HCT116 (cell line): ENCODE measurements around the gene SORCS2. TPM values are rescaled to one million over a fixed set of nuclear protein-coding genes. Genes with fewer than 3 reads are reported as not detected.

ENCODE experiments used
- ATAC-seq: fragments of 200-7000 bp; cut with Tn5 transposase; 2 replicates; pipeline ENCODE4 v1.9.1; 2020; ENCODE audit warnings: mild to moderate bottlenecking, moderate library complexity
- BruUV-seq: library from RNA; stranded (reverse); fragments of 400-500 nt; replicated peaks from 2 replicates; lab custom pipeline; 2021; lab: Mats Ljungman, UMichigan
- CTCF ChIA-PET: fragments of 300-600 bp; sonication (Branson Sonifier 250); formaldehyde crosslinking; loops from one replicate; lab custom pipeline; 2021; ENCODE audit warnings: antibody characterized with exemption; lab: Charles Lee
- POLR2A ChIA-PET: fragments of 300-600, 350-600 bp; sonication (Branson Sonifier 250); formaldehyde crosslinking; loops from one replicate; lab custom pipeline; 2021; ENCODE audit warnings: antibody characterized with exemption; lab: Charles Lee
- RAD21 ChIA-PET, 2 experiments: fragments of 300-600 bp; sonication (Branson Sonifier 250); formaldehyde crosslinking; loops; one replicate each; lab custom pipeline; 2023; ENCODE audit warnings: low total read pairs in 2 of 2; ENCODE audit not compliant: uncharacterized antibody in 2 of 2, unreplicated experiment in 2 of 2, low non-redundant PET in 1 of 2; lab: Charles Lee
- DNase-seq: peaks from one replicate; pipeline ENCODE4 v3.0.0-alpha.2; 2010; ENCODE audit warnings: low read depth, low spot score
- H2AFZ ChIP-seq: fragments of 200-600 bp; shearing (Covaris generic), sonication (generic); 2 replicates; pipeline ENCODE4 v1.6.1; 2017; ENCODE audit warnings: low read depth, mixed run types, mixed read lengths, antibody characterized with exemption, low read length; ENCODE audit not compliant: poor library complexity, severe bottlenecking
- H3K27ac ChIP-seq: 2 replicates; pipeline ENCODE4 v1.5.1; 2012; ENCODE audit warnings: low read depth, low read length
- H3K27me3 ChIP-seq: fragments of 200-600 bp; sonication (generic); 2 replicates; pipeline ENCODE4 v1.6.1; 2016; ENCODE audit warnings: mixed run types, low read length, mixed read lengths; ENCODE audit not compliant: insufficient read depth
- H3K36me3 ChIP-seq, 2 experiments: fragments of 200-500 bp in 1 of 2; fragments of 200-600 bp in 1 of 2; sonication (Bioruptor generic) in 1 of 2; sonication (generic) in 1 of 2; 2 replicates each; pipeline versions ENCODE4 v1.5.1 to v1.6.1; 2014 to 2016; ENCODE audit warnings: low read length in 2 of 2, inconsistent platforms in 1 of 2, mixed read lengths in 1 of 2, mixed run types in 1 of 2; ENCODE audit not compliant: insufficient read depth in 2 of 2, control insufficient read depth in 1 of 2
- H3K4me1 ChIP-seq, 2 experiments: fragments of 200-600 bp in 1 of 2; sonication (generic) in 1 of 2; 2 replicates each; pipeline versions ENCODE4 v1.5.1 to v1.6.1; 2012 to 2017; ENCODE audit warnings: low read length in 2 of 2, inconsistent platforms in 1 of 2, mild to moderate bottlenecking in 1 of 2, mixed read lengths in 1 of 2, mixed run types in 1 of 2, moderate library complexity in 1 of 2; ENCODE audit not compliant: insufficient read depth in 2 of 2, control insufficient read depth in 1 of 2
- H3K4me2 ChIP-seq: fragments of 200-600 bp; sonication (generic); 2 replicates; pipeline ENCODE4 v1.6.1; 2017; ENCODE audit warnings: mixed run types, low read length, mixed read lengths
- H3K4me3 ChIP-seq, 2 experiments: fragments of 200-600 bp in 1 of 2; sonication (generic) in 1 of 2; replicated peaks in 1 of 2; 2 replicates each; pipeline ENCODE4 v1.5.1; 2011 to 2016; ENCODE audit warnings: low read length in 2 of 2, control low read depth in 1 of 2, low read depth in 1 of 2, mild to moderate bottlenecking in 1 of 2, mixed read lengths in 1 of 2, mixed run types in 1 of 2
- H3K79me2 ChIP-seq: fragments of 200-600 bp; sonication (generic); 2 replicates; pipeline ENCODE4 v1.6.1; 2017; ENCODE audit warnings: mild to moderate bottlenecking, mixed run types, low read length, moderate library complexity, mixed read lengths; ENCODE audit not compliant: insufficient read depth
- H3K9ac ChIP-seq: fragments of 200-600 bp; sonication (generic); 2 replicates; pipeline ENCODE4 v1.6.1; 2016; ENCODE audit warnings: low read length, mixed read lengths
- H3K9me2 ChIP-seq: fragments of 200-600 bp; sonication (generic), shearing (Covaris generic); 2 replicates; pipeline ENCODE4 v1.6.1; 2017; ENCODE audit warnings: mixed run types, mild to moderate bottlenecking, moderate library complexity; ENCODE audit not compliant: insufficient read depth
- H3K9me3 ChIP-seq, 2 experiments: fragments of 200-500 bp in 1 of 2; fragments of 200-600 bp in 1 of 2; sonication (Bioruptor generic) in 1 of 2; sonication (generic) in 1 of 2; 2 replicates each; pipeline ENCODE4 v1.6.1; 2014 to 2017; ENCODE audit warnings: low read length in 2 of 2, mixed read lengths in 2 of 2, inconsistent platforms in 1 of 2, low read depth in 1 of 2, mild to moderate bottlenecking in 1 of 2, mixed run types in 1 of 2, moderate library complexity in 1 of 2; ENCODE audit not compliant: control insufficient read depth in 1 of 2, insufficient read depth in 1 of 2
- H4K20me1 ChIP-seq: fragments of 200-600 bp; sonication (generic), shearing (Covaris generic); 2 replicates; pipeline ENCODE4 v1.6.1; 2017; ENCODE audit warnings: mixed run types, mild to moderate bottlenecking, moderate library complexity; ENCODE audit not compliant: insufficient read depth
- ATF3 ChIP-seq: IDR thresholded peaks from 2 replicates; pipeline ENCODE4 v1.6.1; 2012
- CBX3 ChIP-seq: IDR thresholded peaks from 2 replicates; pipeline ENCODE4 v1.6.1; 2012; ENCODE audit warnings: low read depth
- CEBPB ChIP-seq: IDR thresholded peaks from 2 replicates; pipeline ENCODE4 v1.6.1; 2012; ENCODE audit warnings: low read depth
- FOSL1 ChIP-seq: IDR thresholded peaks from 2 replicates; pipeline ENCODE4 v1.6.1; 2012; ENCODE audit warnings: low read depth
- JUND ChIP-seq: IDR thresholded peaks from 2 replicates; pipeline ENCODE4 v1.6.1; 2012
- RAD21 ChIP-seq: IDR thresholded peaks from 2 replicates; pipeline ENCODE4 v1.6.1; 2012; ENCODE audit warnings: low read depth, mild to moderate bottlenecking
- TCF7L2 ChIP-seq: IDR thresholded peaks from 2 replicates; pipeline ENCODE4 v1.7.0; 2011; ENCODE audit warnings: borderline replicate concordance, inconsistent platforms; ENCODE audit not compliant: insufficient read depth, insufficient read length; ENCODE audit errors: extremely low read depth
- YY1 ChIP-seq: IDR thresholded peaks from 2 replicates; pipeline ENCODE4 v1.6.1; 2011; ENCODE audit warnings: low read length, low read depth, moderate library complexity, mild to moderate bottlenecking; ENCODE audit not compliant: insufficient replicate concordance; ENCODE audit errors: extremely low read depth
- intact Hi-C: fragments of 100-400 bp; cut with micrococcal nuclease; formaldehyde crosslinking; loops from 2 replicates; pipeline ENCODE4 v1.10.0; 2022
- total RNA-seq: library from RNA; stranded (reverse); gene quantifications from one replicate; pipeline ENCODE4 v1.2.1, GENCODE V29; 2021; ENCODE audit not compliant: unreplicated experiment
- TF ChIP-seq, protein P1 (sequence below): IDR thresholded peaks from 2 replicates; pipeline ENCODE4 v1.6.1; 2012
- TF ChIP-seq, protein P2 (sequence below): IDR thresholded peaks from 2 replicates; pipeline ENCODE4 v1.6.1; 2011; ENCODE audit warnings: mild to moderate bottlenecking, low read length, moderate library complexity; ENCODE audit not compliant: insufficient replicate concordance; ENCODE audit errors: extremely low read depth

Gene SORCS2
- total RNA-seq, 1 experiment from 2014 or later: 0.37 TPM

- CTCF ChIA-PET: interaction anchor here (1.2 kb wide), 1 partner anchor 25 kb away, joined by 3 read pairs; no protein-coding TSS in a partner anchor
- no peaks in the 10 kb centered on the region for H3K36me3 ChIP-seq
- peaks cover 8% of the 10 kb centered on the region; the same call in 1 of the 2 replicates for H3K27me3 ChIP-seq
- POLR2A ChIA-PET: no interaction called here
- no peak overlapping the region for H3K4me3 ChIP-seq
- BruUV-seq: no TSS peak
- TF ChIP-seq ATF3 (no peak), RAD21 (no peak), JUND (no peak), YY1 (no peak), FOSL1 (no peak), TCF7L2 (no peak), CBX3 (no peak), CEBPB (no peak)
- TF ChIP-seq, protein P1, sequence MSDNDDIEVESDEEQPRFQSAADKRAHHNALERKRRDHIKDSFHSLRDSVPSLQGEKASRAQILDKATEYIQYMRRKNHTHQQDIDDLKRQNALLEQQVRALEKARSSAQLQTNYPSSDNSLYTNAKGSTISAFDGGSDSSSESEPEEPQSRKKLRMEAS: no peak
- ATAC-seq (no peak), DNase-seq (no peak)
- no peaks in the 10 kb centered on the region for H3K9me2 ChIP-seq
- no peak overlapping the region for H2AFZ ChIP-seq
- no peak overlapping the region for H3K9ac ChIP-seq
- no peaks in the 10 kb centered on the region for H4K20me1 ChIP-seq
- RAD21 ChIA-PET: no interaction called here
- H3K9me3 ChIP-seq: no peaks in the 10 kb centered on the region
- no peak overlapping the region for H3K4me2 ChIP-seq
- H3K27ac ChIP-seq: no peak overlapping the region
- no peaks in the 10 kb centered on the region for H3K4me1 ChIP-seq
- intact Hi-C loops: no loop called here
- H3K79me2 ChIP-seq: no peaks in the 10 kb centered on the region
Observed at GRCh38 chr4:7310451-7310850, 118.1 kb downstream of the SORCS2 start.

- TF ChIP-seq TCF7L2 (no peak), JUND (no peak)
- TF ChIP-seq, protein P1: no peak
- TF ChIP-seq, protein P2, sequence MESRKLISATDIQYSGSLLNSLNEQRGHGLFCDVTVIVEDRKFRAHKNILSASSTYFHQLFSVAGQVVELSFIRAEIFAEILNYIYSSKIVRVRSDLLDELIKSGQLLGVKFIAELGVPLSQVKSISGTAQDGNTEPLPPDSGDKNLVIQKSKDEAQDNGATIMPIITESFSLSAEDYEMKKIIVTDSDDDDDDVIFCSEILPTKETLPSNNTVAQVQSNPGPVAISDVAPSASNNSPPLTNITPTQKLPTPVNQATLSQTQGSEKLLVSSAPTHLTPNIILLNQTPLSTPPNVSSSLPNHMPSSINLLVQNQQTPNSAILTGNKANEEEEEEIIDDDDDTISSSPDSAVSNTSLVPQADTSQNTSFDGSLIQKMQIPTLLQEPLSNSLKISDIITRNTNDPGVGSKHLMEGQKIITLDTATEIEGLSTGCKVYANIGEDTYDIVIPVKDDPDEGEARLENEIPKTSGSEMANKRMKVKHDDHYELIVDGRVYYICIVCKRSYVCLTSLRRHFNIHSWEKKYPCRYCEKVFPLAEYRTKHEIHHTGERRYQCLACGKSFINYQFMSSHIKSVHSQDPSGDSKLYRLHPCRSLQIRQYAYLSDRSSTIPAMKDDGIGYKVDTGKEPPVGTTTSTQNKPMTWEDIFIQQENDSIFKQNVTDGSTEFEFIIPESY: no peak
- POLR2A ChIA-PET: no interaction called here
- H4K20me1 ChIP-seq: no peaks in the 10 kb centered on the region
- no peaks in the 10 kb centered on the region for H3K4me1 ChIP-seq
- H3K27ac ChIP-seq: no peak overlapping the region
- DNase-seq (no peak), ATAC-seq (no peak)
- H3K4me2 ChIP-seq: no peak overlapping the region
- H3K9me2 ChIP-seq: no peaks in the 10 kb centered on the region
- no peaks in the 10 kb centered on the region for H3K36me3 ChIP-seq
- no peaks in the 10 kb centered on the region for H3K79me2 ChIP-seq
- RAD21 ChIA-PET: no interaction called here
- H3K4me3 ChIP-seq: no peak overlapping the region
- CTCF ChIA-PET: interaction anchor here (1.2 kb wide), 1 partner anchor 24 kb away, joined by 3 read pairs; no protein-coding TSS in a partner anchor
- H3K9ac ChIP-seq: no peak overlapping the region
- no peak overlapping the region for H2AFZ ChIP-seq
- H3K9me3 ChIP-seq: no peaks in the 10 kb centered on the region
- no TSS peak for BruUV-seq
- H3K27me3 ChIP-seq: 0 out of 2 replicates have a peak, but pooled peaks cover 4% of the 10 kb centered on the region
- intact Hi-C loops: no loop called here
Observed at GRCh38 chr4:7311205-7311604, 118.9 kb downstream of the SORCS2 start.
